ENCODE data around the gene IMPG1.

DNA sequence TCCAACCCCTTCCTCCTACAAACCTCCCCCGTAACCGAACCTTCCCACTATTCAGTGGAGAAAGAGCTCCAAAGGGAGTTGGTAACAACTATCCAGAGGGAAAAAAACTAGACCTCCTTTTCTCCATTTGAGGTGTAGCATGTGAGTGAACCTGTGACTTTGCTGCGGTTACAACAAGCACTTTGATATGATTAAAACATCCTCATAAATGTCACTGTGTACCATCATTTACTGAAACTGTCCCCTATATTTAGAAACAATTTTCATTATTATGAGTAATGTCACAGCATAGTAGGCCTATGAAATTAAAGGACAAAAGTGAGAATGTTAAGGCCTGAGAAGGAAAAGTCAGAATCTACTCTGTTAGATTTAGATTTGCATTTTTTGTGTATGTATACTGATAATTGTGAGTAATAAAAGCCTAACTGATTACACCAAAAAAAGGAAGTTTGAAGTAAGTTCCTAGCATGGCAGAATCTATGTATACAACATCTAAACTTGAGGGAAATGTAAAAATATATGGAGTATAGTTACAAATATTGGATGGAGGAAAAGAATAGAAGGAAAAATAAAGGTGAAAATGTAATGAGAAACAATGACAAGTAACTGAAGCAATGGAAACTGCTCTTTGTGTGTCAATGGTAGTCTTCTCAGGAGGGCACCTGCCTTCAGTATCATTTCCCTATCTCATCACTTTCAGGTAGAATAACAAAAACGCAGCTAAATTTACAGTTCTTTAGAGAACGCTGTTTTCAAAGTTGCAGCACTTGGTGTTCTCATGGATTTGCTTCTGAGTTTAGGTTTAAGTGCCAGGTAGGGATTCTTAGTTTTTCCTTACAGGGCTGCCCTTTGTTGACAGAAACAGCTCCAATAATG, 145.9 kb downstream of the IMPG1 start:
- TF ChIP-seq, protein P1, sequence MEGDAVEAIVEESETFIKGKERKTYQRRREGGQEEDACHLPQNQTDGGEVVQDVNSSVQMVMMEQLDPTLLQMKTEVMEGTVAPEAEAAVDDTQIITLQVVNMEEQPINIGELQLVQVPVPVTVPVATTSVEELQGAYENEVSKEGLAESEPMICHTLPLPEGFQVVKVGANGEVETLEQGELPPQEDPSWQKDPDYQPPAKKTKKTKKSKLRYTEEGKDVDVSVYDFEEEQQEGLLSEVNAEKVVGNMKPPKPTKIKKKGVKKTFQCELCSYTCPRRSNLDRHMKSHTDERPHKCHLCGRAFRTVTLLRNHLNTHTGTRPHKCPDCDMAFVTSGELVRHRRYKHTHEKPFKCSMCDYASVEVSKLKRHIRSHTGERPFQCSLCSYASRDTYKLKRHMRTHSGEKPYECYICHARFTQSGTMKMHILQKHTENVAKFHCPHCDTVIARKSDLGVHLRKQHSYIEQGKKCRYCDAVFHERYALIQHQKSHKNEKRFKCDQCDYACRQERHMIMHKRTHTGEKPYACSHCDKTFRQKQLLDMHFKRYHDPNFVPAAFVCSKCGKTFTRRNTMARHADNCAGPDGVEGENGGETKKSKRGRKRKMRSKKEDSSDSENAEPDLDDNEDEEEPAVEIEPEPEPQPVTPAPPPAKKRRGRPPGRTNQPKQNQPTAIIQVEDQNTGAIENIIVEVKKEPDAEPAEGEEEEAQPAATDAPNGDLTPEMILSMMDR (IDR thresholded peaks at IDR 0.05), result no peak
- TF ChIP-seq POLR2A (IDR thresholded peaks at IDR 0.05), result no peak

Measured in thyroid gland (tissue), 4 donors.